ENCODE results near the gene TTC39B.
A peak's percentile ranks its signal among the peaks of the same experiment; 100 is the strongest.

The TTC39B gene

GRCh38 chr9:15317836-15318235, 10.8 kb upstream of the TTC39B start:
- CTCF ChIA-PET: no interaction called here
- Mint-ChIP-seq H3K9me3 (peaks cover 10% of the 10 kb centered on the region), H3K27ac (no peak overlapping the region), H3K4me3 (no peak overlapping the region), H3K27me3 (no peaks in the 10 kb centered on the region), H3K36me3 (no peaks in the 10 kb centered on the region), H3K4me1 (peaks cover 4% of the 10 kb centered on the region)
- no peak for DNase-seq

- Mint-ChIP-seq H3K4me1 (peaks cover 45% of the 10 kb centered on the region), H3K27ac (no peak overlapping the region), H3K4me3 (no peak overlapping the region), H3K36me3 (no peaks in the 10 kb centered on the region), H3K27me3 (no peaks in the 10 kb centered on the region), H3K9me3 (peaks cover 5% of the 10 kb centered on the region)
- CTCF ChIA-PET: interaction anchor here (0.9 to 3.0 kb wide), 10 partner anchors 10 to 177 kb away, joined by 3 to 12 read pairs (median 6); partner anchors contain the start of gene SNAPC3
- no peak for DNase-seq
Observed at GRCh38 chr9:15311607-15312006, 4.6 kb upstream of the TTC39B start.

GRCh38 chr9:15310107-15310850, 3.3 kb upstream of the TTC39B start:
- CTCF ChIA-PET: interaction anchor here (1.2 to 3.0 kb wide), 7 partner anchors 11 to 113 kb away, joined by 3 to 12 read pairs (median 9); partner anchors contain the start of gene SNAPC3
- H3K9me3 Mint-ChIP-seq: peaks cover 5% of the 10 kb centered on the region
- H3K27ac Mint-ChIP-seq: peak overlapping the region; percentile 94
- peak overlapping the region; percentile 29 for H3K4me3 Mint-ChIP-seq
- H3K36me3 Mint-ChIP-seq: peaks cover 6% of the 10 kb centered on the region
- no peaks in the 10 kb centered on the region for H3K27me3 Mint-ChIP-seq
- DNase-seq: peak; percentile 56
- peaks cover 53% of the 10 kb centered on the region for H3K4me1 Mint-ChIP-seq

- peaks cover 66% of the 10 kb centered on the region for H3K4me1 Mint-ChIP-seq
- H3K27ac Mint-ChIP-seq: peak overlapping the region; percentile 42
- peak overlapping the region; percentile 97 for H3K4me3 Mint-ChIP-seq
Observed at GRCh38 chr9:15308511-15308910, 1.5 kb upstream of the TTC39B start.

GRCh38 chr9:15307523-15307841, 466 bp upstream of the TTC39B start:
- Mint-ChIP-seq H3K36me3 (peaks cover 18% of the 10 kb centered on the region), H3K27ac (peak overlapping the region; percentile 84), H3K27me3 (no peaks in the 10 kb centered on the region), H3K4me1 (peaks cover 61% of the 10 kb centered on the region), H3K4me3 (peak overlapping the region; percentile 97), H3K9me3 (no peaks in the 10 kb centered on the region)
- CTCF ChIA-PET: interaction anchor here (0.9 to 1.8 kb wide), 4 partner anchors 9 to 116 kb away, joined by 3 to 5 read pairs (median 4); no protein-coding TSS in a partner anchor
- no peak for DNase-seq

More at GRCh38 chr9:15308511-15308910, 1.5 kb upstream of the TTC39B start:
- Mint-ChIP-seq H3K36me3 (peaks cover 18% of the 10 kb centered on the region), H3K9me3 (peaks cover 1% of the 10 kb centered on the region), H3K27me3 (no peaks in the 10 kb centered on the region)
- CTCF ChIA-PET: interaction anchor here (1.8 kb wide), 1 partner anchor 15 kb away, joined by 5 read pairs; no protein-coding TSS in a partner anchor
- DNase-seq: no peak

- peak; percentile 73 for DNase-seq
- peaks cover 20% of the 10 kb centered on the region for H3K36me3 Mint-ChIP-seq
- no peaks in the 10 kb centered on the region for H3K9me3 Mint-ChIP-seq
- H3K27me3 Mint-ChIP-seq: no peaks in the 10 kb centered on the region
- peak overlapping the region; percentile 89 for H3K27ac Mint-ChIP-seq
- peaks cover 56% of the 10 kb centered on the region for H3K4me1 Mint-ChIP-seq
- CTCF ChIA-PET: interaction anchor here (0.9 to 1.2 kb wide), 2 partner anchors 9 to 94 kb away, joined by 3 read pairs; no protein-coding TSS in a partner anchor
- H3K4me3 Mint-ChIP-seq: peak overlapping the region; percentile 97
Observed at GRCh38 chr9:15306068-15306756, 804 bp downstream of the TTC39B start.

- peak overlapping the region; percentile 97 for H3K4me3 Mint-ChIP-seq
- peak overlapping the region; percentile 89 for H3K27ac Mint-ChIP-seq
- H3K27me3 Mint-ChIP-seq: no peaks in the 10 kb centered on the region
- CTCF ChIA-PET: no interaction called here
- no peak for DNase-seq
- H3K4me1 Mint-ChIP-seq: peaks cover 57% of the 10 kb centered on the region
- no peaks in the 10 kb centered on the region for H3K9me3 Mint-ChIP-seq
- peaks cover 25% of the 10 kb centered on the region for H3K36me3 Mint-ChIP-seq
Observed at GRCh38 chr9:15305470-15305869, 1.5 kb downstream of the TTC39B start.

- Mint-ChIP-seq H3K9me3 (no peaks in the 10 kb centered on the region), H3K27me3 (no peaks in the 10 kb centered on the region), H3K36me3 (peaks cover 25% of the 10 kb centered on the region), H3K4me1 (peaks cover 57% of the 10 kb centered on the region), H3K4me3 (no peak overlapping the region), H3K27ac (no peak overlapping the region)
- CTCF ChIA-PET: interaction anchor here (2.7 kb wide), 1 partner anchor 11 kb away, joined by 9 read pairs; no protein-coding TSS in a partner anchor
- no peak for DNase-seq
Observed at GRCh38 chr9:15304632-15305031, 2.4 kb downstream of the TTC39B start.

GRCh38 chr9:15300218-15300617, 6.8 kb downstream of the TTC39B start:
- Mint-ChIP-seq H3K9me3 (peaks cover 7% of the 10 kb centered on the region), H3K36me3 (peaks cover 43% of the 10 kb centered on the region), H3K4me1 (peaks cover 73% of the 10 kb centered on the region), H3K27me3 (no peaks in the 10 kb centered on the region), H3K4me3 (peak overlapping the region; percentile 52), H3K27ac (peak overlapping the region; percentile 96)
- CTCF ChIA-PET: interaction anchor here (0.9 to 2.1 kb wide), 4 partner anchors 11 to 88 kb away, joined by 3 to 12 read pairs (median 4); no protein-coding TSS in a partner anchor
- DNase-seq: no peak

- Mint-ChIP-seq H3K27me3 (no peaks in the 10 kb centered on the region), H3K9me3 (peaks cover 7% of the 10 kb centered on the region), H3K4me3 (peak overlapping the region; percentile 52), H3K36me3 (peaks cover 35% of the 10 kb centered on the region), H3K27ac (peak overlapping the region; percentile 96), H3K4me1 (peaks cover 73% of the 10 kb centered on the region)
- peak; percentile 70 for DNase-seq
- CTCF ChIA-PET: interaction anchor here (0.5 to 2.1 kb wide), 6 partner anchors 11 to 87 kb away, joined by 3 to 12 read pairs (median 4); no protein-coding TSS in a partner anchor
Observed at GRCh38 chr9:15299374-15299939, 7.6 kb downstream of the TTC39B start.

- no peak for DNase-seq
- CTCF ChIA-PET: interaction anchor here (2.1 kb wide), 1 partner anchor 12 kb away, joined by 12 read pairs; no protein-coding TSS in a partner anchor
- Mint-ChIP-seq H3K9me3 (peaks cover 7% of the 10 kb centered on the region), H3K27ac (peak overlapping the region; percentile 96), H3K4me1 (peaks cover 79% of the 10 kb centered on the region), H3K27me3 (no peaks in the 10 kb centered on the region), H3K36me3 (peaks cover 34% of the 10 kb centered on the region), H3K4me3 (peak overlapping the region; percentile 52)
Observed at GRCh38 chr9:15298362-15298761, 8.7 kb downstream of the TTC39B start.

- H3K27me3 Mint-ChIP-seq: no peaks in the 10 kb centered on the region
- H3K36me3 Mint-ChIP-seq: peaks cover 37% of the 10 kb centered on the region
- DNase-seq: peak; percentile 26
- peaks cover 7% of the 10 kb centered on the region for H3K9me3 Mint-ChIP-seq
- CTCF ChIA-PET: interaction anchor here (0.6 to 2.5 kb wide), 2 partner anchors 15 to 85 kb away, joined by 3 to 9 read pairs; no protein-coding TSS in a partner anchor
- H3K27ac Mint-ChIP-seq: peak overlapping the region; percentile 96
- H3K4me1 Mint-ChIP-seq: peaks cover 79% of the 10 kb centered on the region
- peak overlapping the region; percentile 68 for H3K4me3 Mint-ChIP-seq
Observed at GRCh38 chr9:15295761-15296405, 11.1 kb downstream of the TTC39B start.

GRCh38 chr9:15294604-15295003, 12.4 kb downstream of the TTC39B start:
- peak overlapping the region; percentile 78 for H3K27ac Mint-ChIP-seq
- CTCF ChIA-PET: interaction anchor here (1.5 to 1.8 kb wide), 2 partner anchors 9 to 13 kb away, joined by 5 to 9 read pairs; partner anchors contain the start of gene TTC39B
- no peak for DNase-seq
- peaks cover 68% of the 10 kb centered on the region for H3K4me1 Mint-ChIP-seq
- peaks cover 38% of the 10 kb centered on the region for H3K36me3 Mint-ChIP-seq
- H3K9me3 Mint-ChIP-seq: peaks cover 7% of the 10 kb centered on the region
- H3K4me3 Mint-ChIP-seq: no peak overlapping the region
- H3K27me3 Mint-ChIP-seq: no peaks in the 10 kb centered on the region

All from activated naive CD4-positive, alpha-beta T cell treated with anti-CD3 and anti-CD28 coated beads, Interleukin-2, amount 10 ng/mL, durations not matched to agents 7 days and 5 days (primary cell).